ENCODE results near the gene CALR3.

DNA sequence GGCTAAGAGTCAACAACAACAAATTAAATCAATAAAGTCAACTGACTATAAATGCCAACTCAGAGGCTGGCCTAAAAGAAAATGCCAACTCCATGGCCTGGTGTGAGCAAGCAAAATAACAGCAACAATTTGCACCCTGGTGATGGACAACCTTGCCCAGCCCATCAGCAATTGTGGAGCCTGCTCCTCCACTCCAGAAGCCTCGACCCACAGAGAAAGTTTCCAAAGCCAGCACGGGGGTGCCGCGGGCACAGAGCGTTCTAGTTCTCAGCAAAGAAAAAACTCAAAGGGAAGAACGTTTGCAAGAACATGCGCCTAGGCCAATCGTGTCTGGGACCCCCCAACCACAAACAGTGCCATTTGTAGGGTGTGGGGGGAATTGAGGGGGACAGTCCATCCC, 35.5 kb downstream of the CALR3 start:
- no peak for TF ChIP-seq REST (IDR thresholded peaks at IDR 0.05; ENCODE audit: insufficient read depth in 1 of 2, low read depth in 2 of 2, low read length in 2 of 2)
- TF ChIP-seq SIN3A (IDR thresholded peaks at IDR 0.05; ENCODE audit: borderline replicate concordance, insufficient read depth, low read length): no peak
- no peak for TF ChIP-seq TAF1 (IDR thresholded peaks at IDR 0.05; ENCODE audit: borderline replicate concordance, insufficient read depth, low read length)
- no peak for TF ChIP-seq POLR2AphosphoS5 (IDR thresholded peaks at IDR 0.05; ENCODE audit: low read depth, low read length)
